NCI-H748 (cell line): ENCODE data around the gene CUX1.
"Not testable (repeated sequence)": the region's sequence is repeated elsewhere in the genome, so short reads cannot be mapped to it uniquely, and the experiment has no call there.

Experiments used
- DNase-seq: peaks from one replicate; lab custom pipeline; 2025; ENCODE audit not compliant: unreplicated experiment; lab: John Stamatoyannopoulos, UW

The CUX1 gene

GRCh38 chr7:101792682-101793071 is 24.7 kb upstream of the CUX1 start:
- DNase-seq = not testable (repeated sequence)

- no peak for DNase-seq
These were observed 22.0 kb upstream of the CUX1 start for GRCh38 chr7:101795461-101795860.

GRCh38 chr7:101798173-101798572 is 19.3 kb upstream of the CUX1 start:
- DNase-seq = not testable (repeated sequence)

- DNase-seq = no peak
These were observed 14.0 kb upstream of the CUX1 start for GRCh38 chr7:101803203-101804087.

- peak; percentile 50 for DNase-seq
These were observed 13.1 kb upstream of the CUX1 start for GRCh38 chr7:101804088-101804963.

GRCh38 chr7:101804967-101805366 is 12.5 kb upstream of the CUX1 start:
- peak; percentile 44 for DNase-seq

GRCh38 chr7:101812595-101812994 is 4.8 kb upstream of the CUX1 start:
- DNase-seq = no peak

- DNase-seq = no peak
These were observed 3.9 kb upstream of the CUX1 start for GRCh38 chr7:101813402-101814019.

GRCh38 chr7:101814081-101814990 is 3.1 kb upstream of the CUX1 start:
- DNase-seq = peak; percentile 72

GRCh38 chr7:101814991-101815825 is 2.2 kb upstream of the CUX1 start:
- peak; percentile 59 for DNase-seq

GRCh38 chr7:101815826-101816594 is 1.4 kb upstream of the CUX1 start:
- peak; percentile 79 for DNase-seq

- peak; percentile 68 for DNase-seq
These were observed 593 bp upstream of the CUX1 start for GRCh38 chr7:101816595-101817470.

- no peak for DNase-seq
These were observed 1.1 kb downstream of the CUX1 start for GRCh38 chr7:101818287-101819071.

GRCh38 chr7:101819183-101819582 is 1.8 kb downstream of the CUX1 start:
- DNase-seq = no peak

- DNase-seq = no peak
These were observed 2.6 kb downstream of the CUX1 start for GRCh38 chr7:101819913-101820522.

GRCh38 chr7:101820703-101821102 is 3.3 kb downstream of the CUX1 start:
- no peak for DNase-seq

- DNase-seq = not testable (repeated sequence)
These were observed 5.2 kb downstream of the CUX1 start for GRCh38 chr7:101822632-101823031.
